Glutamatergic neuron (in vitro differentiated cells): Measurements from ENCODE around the gene IMMP2L. TPM values are rescaled to one million over a fixed set of nuclear protein-coding genes. Genes with fewer than 3 reads are reported as not detected.

Source experiments
- DNase-seq: peaks from one replicate; pipeline ENCODE4 v3.0.0; 2022
- H3K27ac Mint-ChIP-seq: one replicate; pipeline ENCODE4 v1.8.0; 2020; ENCODE audit warnings: mild to moderate bottlenecking, mixed read lengths, inconsistent platforms; ENCODE audit not compliant: unreplicated experiment
- H3K27me3 Mint-ChIP-seq: one replicate; pipeline ENCODE4 v1.8.0; 2020; ENCODE audit warnings: mild to moderate bottlenecking, moderate library complexity, mixed read lengths, inconsistent platforms; ENCODE audit not compliant: unreplicated experiment
- H3K36me3 Mint-ChIP-seq: one replicate; pipeline ENCODE4 v1.8.0; 2020; ENCODE audit warnings: mild to moderate bottlenecking, mixed read lengths, inconsistent platforms; ENCODE audit not compliant: unreplicated experiment
- H3K4me1 Mint-ChIP-seq: one replicate; pipeline ENCODE4 v1.8.0; 2020; ENCODE audit warnings: mild to moderate bottlenecking, low read depth, mixed read lengths, inconsistent platforms; ENCODE audit not compliant: unreplicated experiment
- H3K4me3 Mint-ChIP-seq: one replicate; pipeline ENCODE4 v1.8.0; 2020; ENCODE audit warnings: mild to moderate bottlenecking, mixed read lengths, inconsistent platforms; ENCODE audit not compliant: unreplicated experiment
- H3K9me3 Mint-ChIP-seq: one replicate; pipeline ENCODE4 v1.8.0; 2020; ENCODE audit warnings: mild to moderate bottlenecking, moderate library complexity, mixed read lengths, inconsistent platforms; ENCODE audit not compliant: unreplicated experiment
- CTCF ChIP-seq: fragments of 200-600 bp; sonication (generic); IDR thresholded peaks from one replicate; pipeline ENCODE4 v1.5.0; 2021; ENCODE audit not compliant: partially characterized antibody, unreplicated experiment
- total RNA-seq: library from RNA; stranded (reverse); fragmentation: NEBNext Ultra II Directional; extraction: Animal tissue kit (Norgen Biotek cat#: 25700); gene quantifications from one replicate; pipeline ENCODE4 v1.2.1, GENCODE V29; 2021; ENCODE audit not compliant: unreplicated experiment

The IMMP2L gene
- total RNA-seq, 1 donor from 2014 or later = 9.6 TPM

- no peaks in the 10 kb centered on the region for H3K4me1 Mint-ChIP-seq
- no peak for DNase-seq
- TF ChIP-seq CTCF = no peak
- no peaks in the 10 kb centered on the region for H3K36me3 Mint-ChIP-seq
- H3K27ac Mint-ChIP-seq = no peak overlapping the region
- H3K27me3 Mint-ChIP-seq = no peaks in the 10 kb centered on the region
- H3K9me3 Mint-ChIP-seq = no peaks in the 10 kb centered on the region
- no peak overlapping the region for H3K4me3 Mint-ChIP-seq
Measured at GRCh38 chr7:110645060-110645459, 917.2 kb downstream of the IMMP2L start.

GRCh38 chr7:110637252-110637651 is 925.0 kb downstream of the IMMP2L start:
- H3K36me3 Mint-ChIP-seq = no peaks in the 10 kb centered on the region
- H3K4me1 Mint-ChIP-seq = no peaks in the 10 kb centered on the region
- DNase-seq = no peak
- H3K9me3 Mint-ChIP-seq = no peaks in the 10 kb centered on the region
- H3K4me3 Mint-ChIP-seq = no peak overlapping the region
- TF ChIP-seq CTCF = no peak
- H3K27ac Mint-ChIP-seq = no peak overlapping the region
- no peaks in the 10 kb centered on the region for H3K27me3 Mint-ChIP-seq

GRCh38 chr7:110633313-110633712 is 929.0 kb downstream of the IMMP2L start:
- Mint-ChIP-seq H3K27ac (no peak overlapping the region), H3K4me3 (no peak overlapping the region), H3K9me3 (no peaks in the 10 kb centered on the region)

GRCh38 chr7:110626414-110626813 is 935.9 kb downstream of the IMMP2L start:
- H3K4me1 Mint-ChIP-seq = no peaks in the 10 kb centered on the region
- H3K27ac Mint-ChIP-seq = no peak overlapping the region

More at GRCh38 chr7:110633313-110633712, 929.0 kb downstream of the IMMP2L start:
- H3K4me1 Mint-ChIP-seq = no peaks in the 10 kb centered on the region
- no peak for TF ChIP-seq CTCF
- no peak for DNase-seq
- no peaks in the 10 kb centered on the region for H3K27me3 Mint-ChIP-seq
- no peaks in the 10 kb centered on the region for H3K36me3 Mint-ChIP-seq

GRCh38 chr7:110625294-110625693 is 937.0 kb downstream of the IMMP2L start:
- no peaks in the 10 kb centered on the region for H3K9me3 Mint-ChIP-seq
- no peak overlapping the region for H3K4me3 Mint-ChIP-seq
- no peaks in the 10 kb centered on the region for H3K36me3 Mint-ChIP-seq
- H3K4me1 Mint-ChIP-seq = no peaks in the 10 kb centered on the region
- H3K27me3 Mint-ChIP-seq = no peaks in the 10 kb centered on the region
- no peak overlapping the region for H3K27ac Mint-ChIP-seq
- no peak for TF ChIP-seq CTCF
- DNase-seq = no peak

More at GRCh38 chr7:110626414-110626813, 935.9 kb downstream of the IMMP2L start:
- no peak for DNase-seq
- TF ChIP-seq CTCF = no peak
- Mint-ChIP-seq H3K9me3 (no peaks in the 10 kb centered on the region), H3K27me3 (no peaks in the 10 kb centered on the region), H3K36me3 (no peaks in the 10 kb centered on the region), H3K4me3 (no peak overlapping the region)
